Panc1 (cell line): ENCODE measurements around the gene HPCAL4.

Source experiments
- POLR2AphosphoS5 ChIP-seq: IDR thresholded peaks from 2 replicates; pipeline ENCODE4 v1.6.1; 2012; ENCODE audit warnings: mild to moderate bottlenecking, low read depth, low read length, moderate library complexity
- REST ChIP-seq, 2 experiments: IDR thresholded peaks; 2 replicates each; pipeline ENCODE4 v1.6.1; 2011 to 2012; ENCODE audit warnings: low read depth in 2 of 2, control low read depth in 1 of 2, low read length in 1 of 2, mild to moderate bottlenecking in 1 of 2, moderate library complexity in 1 of 2; ENCODE audit not compliant: insufficient read depth in 1 of 2
- SIN3A ChIP-seq: IDR thresholded peaks from 2 replicates; pipeline ENCODE4 v1.6.1; 2012; ENCODE audit warnings: low read depth, mild to moderate bottlenecking, low read length, moderate library complexity, borderline replicate concordance; ENCODE audit not compliant: insufficient read depth
- TF ChIP-seq, protein P1 (sequence below): fragments of 450-650 bp; IDR thresholded peaks from 2 replicates; pipeline ENCODE4 v1.5.1; 2017; ENCODE audit warnings: mild to moderate bottlenecking

DNA sequence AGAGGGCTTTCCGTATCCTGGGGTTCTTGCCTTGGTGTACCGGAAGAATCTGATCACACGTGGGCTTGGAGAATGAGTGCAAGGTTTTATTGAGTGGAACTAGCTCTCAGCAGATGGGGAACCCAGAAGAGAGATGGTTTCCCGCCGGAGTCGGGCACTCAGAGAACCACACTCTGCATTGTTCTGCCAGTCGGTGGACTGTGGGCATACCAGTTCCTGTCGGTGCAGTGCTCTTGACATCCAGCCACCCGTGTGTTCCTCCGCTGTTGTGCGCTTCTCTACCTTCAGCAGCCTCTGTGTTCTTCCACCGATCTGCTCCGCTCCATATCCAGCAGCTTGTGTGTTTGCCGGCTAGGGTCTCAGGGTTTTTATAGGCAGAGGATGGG lies 36.7 kb upstream of the HPCAL4 start:
- TF ChIP-seq, protein P1, sequence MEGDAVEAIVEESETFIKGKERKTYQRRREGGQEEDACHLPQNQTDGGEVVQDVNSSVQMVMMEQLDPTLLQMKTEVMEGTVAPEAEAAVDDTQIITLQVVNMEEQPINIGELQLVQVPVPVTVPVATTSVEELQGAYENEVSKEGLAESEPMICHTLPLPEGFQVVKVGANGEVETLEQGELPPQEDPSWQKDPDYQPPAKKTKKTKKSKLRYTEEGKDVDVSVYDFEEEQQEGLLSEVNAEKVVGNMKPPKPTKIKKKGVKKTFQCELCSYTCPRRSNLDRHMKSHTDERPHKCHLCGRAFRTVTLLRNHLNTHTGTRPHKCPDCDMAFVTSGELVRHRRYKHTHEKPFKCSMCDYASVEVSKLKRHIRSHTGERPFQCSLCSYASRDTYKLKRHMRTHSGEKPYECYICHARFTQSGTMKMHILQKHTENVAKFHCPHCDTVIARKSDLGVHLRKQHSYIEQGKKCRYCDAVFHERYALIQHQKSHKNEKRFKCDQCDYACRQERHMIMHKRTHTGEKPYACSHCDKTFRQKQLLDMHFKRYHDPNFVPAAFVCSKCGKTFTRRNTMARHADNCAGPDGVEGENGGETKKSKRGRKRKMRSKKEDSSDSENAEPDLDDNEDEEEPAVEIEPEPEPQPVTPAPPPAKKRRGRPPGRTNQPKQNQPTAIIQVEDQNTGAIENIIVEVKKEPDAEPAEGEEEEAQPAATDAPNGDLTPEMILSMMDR, result no peak
- TF ChIP-seq POLR2AphosphoS5, result no peak
- no peak for TF ChIP-seq REST (IDR thresholded peaks at IDR 0.05; ENCODE audit: insufficient read depth in 1 of 2, low read depth in 2 of 2, low read length in 1 of 2)
- no peak for TF ChIP-seq SIN3A
